HG03175 (cell line): Measurements from ENCODE around the gene GPAT3.
"Not testable (repeated sequence)": the region's sequence is repeated elsewhere in the genome, so short reads cannot be mapped to it uniquely, and the experiment has no call there.

Experiments used
- ATAC-seq: cut with Tn5 transposase; IDR thresholded peaks from one replicate; pipeline ENCODE4 v1.9.1; 2021; ENCODE audit warnings: mild to moderate bottlenecking, moderate library complexity; ENCODE audit not compliant: unreplicated experiment

Gene GPAT3

DNA sequence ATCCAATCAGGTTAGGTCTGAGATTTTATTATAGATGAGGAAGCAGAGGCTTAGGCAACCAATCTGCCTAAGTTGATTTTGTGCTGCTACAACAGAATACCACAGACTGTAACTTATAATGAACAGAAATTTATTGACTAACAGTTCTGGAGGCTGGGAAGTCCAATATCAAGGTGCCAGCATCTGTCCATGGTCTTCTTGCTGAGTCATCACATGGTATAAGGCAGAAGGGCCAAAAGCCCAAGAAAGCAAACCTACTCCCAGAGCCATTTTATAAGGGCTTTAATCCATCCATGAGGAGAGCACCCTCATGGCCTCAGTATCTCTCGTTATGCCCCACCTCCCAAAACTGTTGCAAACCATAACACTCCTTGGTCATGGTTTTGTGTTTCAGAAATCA is 55.8 kb downstream of the GPAT3 start:
- ATAC-seq = no peak

DNA sequence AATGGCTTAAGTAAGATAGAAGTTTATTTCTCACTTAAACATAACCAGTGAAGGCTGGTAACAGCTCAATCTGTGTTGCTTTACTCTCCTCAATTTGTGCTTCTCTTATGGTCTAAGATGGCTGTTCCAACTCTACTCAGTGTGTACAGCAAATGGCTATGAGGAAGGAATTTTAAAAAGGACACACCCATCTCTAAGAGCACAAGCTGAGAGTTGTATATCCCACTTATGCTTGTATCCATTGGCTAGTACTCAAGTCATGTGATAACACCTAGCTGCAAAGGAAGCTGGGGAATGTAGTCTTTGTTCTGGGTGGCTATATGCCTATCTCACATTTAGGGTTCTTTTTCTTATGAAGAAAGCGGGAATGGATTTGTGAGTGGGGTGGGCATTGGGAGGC is 63.3 kb downstream of the GPAT3 start:
- peak; percentile 67 for ATAC-seq

- ATAC-seq = no peak
Measured at GRCh38 chr4:83603129-83603528, 67.2 kb downstream of the GPAT3 start.

- no peak for ATAC-seq
Measured at GRCh38 chr4:83604321-83604720, 68.4 kb downstream of the GPAT3 start.

- no peak for ATAC-seq
Measured at GRCh38 chr4:83605210-83605609, 69.3 kb downstream of the GPAT3 start.

DNA sequence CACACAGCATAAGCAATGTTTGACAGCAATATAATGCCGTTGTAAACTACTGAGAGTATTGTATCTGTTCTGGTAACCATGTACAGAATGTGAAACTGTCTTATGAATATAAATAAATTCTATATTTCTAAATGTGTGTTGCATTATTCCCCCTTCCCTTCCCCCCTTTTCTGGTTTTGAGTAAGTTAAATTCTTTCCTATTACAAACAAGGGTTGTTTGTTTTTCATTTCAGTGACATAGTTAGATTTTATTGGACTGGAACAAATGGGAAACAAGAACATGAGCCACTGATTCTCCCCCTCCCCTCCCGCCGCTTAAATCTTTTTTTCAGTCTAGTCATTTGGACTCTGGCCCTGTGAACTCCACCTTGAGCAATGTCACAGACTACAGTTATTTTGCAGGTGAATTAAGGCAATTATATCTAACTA is 69.8 kb downstream of the GPAT3 start:
- ATAC-seq = no peak

DNA sequence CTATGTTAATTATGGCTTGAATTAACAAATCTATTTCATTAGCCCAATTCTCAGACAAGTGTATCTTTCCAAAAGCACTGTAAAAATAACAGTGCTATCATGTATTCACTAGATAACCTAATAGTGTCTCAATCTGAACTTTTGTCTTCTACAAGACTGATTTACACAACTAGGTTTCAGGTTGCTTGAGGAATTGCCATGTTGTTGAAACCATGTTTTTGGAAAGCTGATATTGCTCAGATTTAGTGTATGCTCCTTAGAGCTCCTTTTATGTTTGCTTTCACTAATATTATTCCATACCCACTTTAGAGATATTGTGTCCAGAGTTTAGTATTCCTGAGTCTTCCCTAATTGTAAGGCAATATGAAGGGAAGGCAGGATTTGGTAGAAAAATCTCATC is 70.6 kb downstream of the GPAT3 start:
- ATAC-seq = no peak

DNA sequence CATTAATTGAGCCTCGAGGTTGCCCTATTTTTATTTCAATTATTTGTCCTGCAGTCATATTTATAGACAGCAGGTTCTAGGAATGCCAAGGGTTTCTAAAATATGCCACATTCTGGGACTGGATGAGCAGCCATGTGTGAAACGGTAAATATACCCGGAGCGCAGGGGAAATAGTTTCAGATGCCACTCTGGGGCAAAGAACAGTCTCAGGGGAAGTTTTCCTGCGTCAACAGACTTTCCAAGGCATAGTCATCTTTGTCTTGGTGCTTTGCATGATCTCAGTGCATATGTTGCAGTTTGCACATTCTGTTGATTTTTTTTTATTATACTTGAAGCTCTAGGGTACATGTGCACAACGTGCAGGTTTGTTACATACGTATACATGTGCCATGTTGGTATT is 71.0 kb downstream of the GPAT3 start:
- no peak for ATAC-seq

DNA sequence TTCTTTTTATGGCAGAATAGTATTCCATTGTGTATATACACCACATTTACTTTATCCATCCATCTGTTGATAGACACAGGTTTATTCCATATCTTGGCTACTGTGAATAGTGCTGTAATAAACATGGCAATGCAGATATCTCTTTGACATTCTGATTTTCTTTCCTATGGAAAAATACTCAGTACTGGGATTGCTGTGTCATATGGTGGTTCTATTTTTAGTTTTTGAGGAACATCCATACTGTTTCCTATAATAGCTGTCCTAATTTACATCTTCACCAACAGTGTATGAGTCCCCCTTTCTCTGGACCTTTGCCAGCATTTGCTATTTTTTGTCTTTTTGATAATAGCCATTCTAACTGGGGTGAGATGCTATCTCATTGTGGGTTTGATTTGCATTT is 73.5 kb downstream of the GPAT3 start:
- ATAC-seq = no peak

GRCh38 chr4:83610729-83611128 is 74.8 kb downstream of the GPAT3 start:
- no peak for ATAC-seq

DNA sequence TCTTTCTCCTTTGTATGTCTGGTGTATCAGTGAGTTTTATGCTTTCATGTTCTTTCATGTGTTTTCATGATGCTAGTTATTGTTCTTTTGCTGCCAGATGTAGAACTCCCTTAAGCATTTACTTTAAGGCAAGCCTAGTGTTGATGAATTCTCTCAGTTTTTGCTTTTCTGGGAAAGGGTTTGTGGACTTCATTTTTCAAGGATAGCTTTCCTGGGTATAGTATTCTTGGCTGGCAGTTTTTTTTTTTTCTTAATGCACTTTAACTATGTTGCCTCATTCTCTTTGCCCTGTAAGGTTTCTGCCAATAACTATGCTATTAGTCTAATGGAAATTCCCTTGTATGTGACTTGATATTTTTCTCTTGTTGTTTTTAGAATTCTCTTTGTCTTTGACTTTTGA is 77.1 kb downstream of the GPAT3 start:
- no peak for ATAC-seq

- ATAC-seq = no peak
Measured at GRCh38 chr4:83613994-83614393, 78.1 kb downstream of the GPAT3 start.

GRCh38 chr4:83616252-83616651 is 80.3 kb downstream of the GPAT3 start:
- ATAC-seq = no peak

DNA sequence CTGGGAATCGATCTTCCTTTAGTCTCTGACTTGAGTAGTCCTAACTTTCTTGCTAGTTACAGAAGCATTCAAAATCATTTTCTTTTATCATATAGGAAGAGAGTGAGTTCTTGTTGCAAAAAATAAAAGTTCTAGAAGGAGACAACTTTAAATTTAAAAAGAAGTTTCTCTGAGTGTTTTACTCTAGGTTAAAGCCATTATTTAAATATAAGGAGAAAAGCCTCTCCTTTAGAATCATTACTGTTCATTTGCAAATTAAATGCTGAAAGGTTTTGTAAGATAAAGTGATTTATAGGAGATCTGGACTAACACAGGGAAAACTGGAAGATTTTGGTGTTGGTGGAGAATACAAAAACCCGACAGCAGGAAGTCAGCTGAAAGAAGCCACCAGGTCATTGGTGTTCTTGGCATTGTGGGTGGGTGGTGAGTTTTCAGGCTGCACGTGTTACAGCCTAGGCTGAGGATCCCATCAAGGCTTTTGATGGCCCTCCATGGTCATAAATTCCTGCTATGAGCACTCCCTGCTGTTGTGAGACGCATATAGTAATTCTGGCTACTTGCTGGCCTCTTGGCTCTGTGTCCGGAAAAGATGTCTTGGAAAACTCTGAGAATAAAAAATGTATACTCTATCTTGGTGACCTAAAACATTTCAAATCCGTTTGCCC is 81.6 kb downstream of the GPAT3 start:
- ATAC-seq = no peak

GRCh38 chr4:83618431-83618830 is 82.5 kb downstream of the GPAT3 start:
- no peak for ATAC-seq

DNA sequence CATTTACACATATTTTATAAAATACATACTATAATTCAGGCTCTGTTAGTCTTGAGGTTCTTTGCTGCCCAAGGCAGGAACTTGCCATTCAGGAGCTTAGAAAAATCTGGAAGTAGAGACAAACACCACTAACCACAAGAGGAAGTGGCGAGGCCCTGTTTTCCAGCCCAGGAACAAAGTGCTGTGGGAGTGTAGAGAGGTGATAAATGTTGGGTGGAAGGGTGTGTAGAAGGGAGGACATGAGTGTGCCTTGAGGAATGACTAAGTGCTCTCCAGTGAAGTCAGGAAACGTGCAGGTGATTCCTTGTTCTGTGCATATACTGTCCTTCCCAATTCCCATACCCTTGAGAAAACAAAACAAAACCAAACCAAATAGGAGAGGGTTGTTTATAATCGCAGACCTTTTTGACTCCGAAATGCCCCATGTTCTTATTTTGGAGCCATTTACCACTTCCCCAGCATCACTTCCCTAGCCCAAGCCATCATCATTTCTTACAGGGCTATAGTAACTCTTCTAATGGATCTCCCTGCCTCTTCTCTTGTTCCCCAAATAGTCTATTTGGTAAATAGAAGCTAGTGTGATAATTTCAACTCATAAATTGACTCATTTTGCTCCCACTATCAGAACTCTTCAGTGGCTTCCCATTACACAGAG is 83.2 kb downstream of the GPAT3 start:
- ATAC-seq = no peak

DNA sequence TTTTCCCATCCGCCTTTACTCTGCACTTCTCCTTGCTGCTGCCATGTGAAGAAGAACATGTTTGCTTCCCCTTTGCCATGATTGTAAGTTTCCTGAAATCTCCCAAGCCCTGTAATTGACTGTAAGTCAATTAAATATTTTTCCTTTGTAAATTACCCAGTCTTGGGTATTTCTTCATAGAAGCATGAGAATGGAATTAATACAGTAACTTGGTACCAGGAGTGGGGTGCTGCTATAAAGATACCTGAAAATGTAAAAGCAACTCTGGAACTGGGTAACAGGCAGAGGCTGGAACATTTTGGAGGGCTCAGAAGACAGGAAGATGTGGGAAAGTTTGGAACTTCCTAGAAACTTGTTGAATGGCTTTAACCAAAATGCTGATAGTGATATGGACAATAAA is 86.2 kb downstream of the GPAT3 start:
- not testable (repeated sequence) for ATAC-seq

DNA sequence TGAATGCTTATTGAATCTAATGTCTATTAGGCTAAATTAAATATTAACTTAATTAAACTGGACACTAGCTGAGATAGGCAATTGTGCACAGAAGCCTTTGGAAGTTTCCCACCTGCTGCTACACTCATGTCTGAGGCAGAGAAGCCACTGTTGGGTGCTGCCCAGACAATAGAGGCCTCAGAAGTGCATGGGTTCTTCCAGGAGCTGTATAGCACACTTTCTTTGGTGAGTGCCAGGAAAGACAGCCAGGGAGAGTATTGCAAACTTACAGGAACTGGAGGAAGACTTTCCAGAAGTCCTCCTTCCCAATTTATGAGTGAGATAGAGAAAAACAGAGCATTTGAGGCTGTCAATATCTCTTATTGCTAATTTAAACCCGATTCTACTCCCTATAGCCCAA is 89.9 kb downstream of the GPAT3 start:
- ATAC-seq = no peak

- no peak for ATAC-seq
Measured at GRCh38 chr4:83626245-83626836, 90.4 kb downstream of the GPAT3 start.

- ATAC-seq = no peak
Measured at GRCh38 chr4:83629945-83630721, 94.2 kb downstream of the GPAT3 start.

GRCh38 chr4:83631066-83631465 is 95.2 kb downstream of the GPAT3 start:
- ATAC-seq = no peak

DNA sequence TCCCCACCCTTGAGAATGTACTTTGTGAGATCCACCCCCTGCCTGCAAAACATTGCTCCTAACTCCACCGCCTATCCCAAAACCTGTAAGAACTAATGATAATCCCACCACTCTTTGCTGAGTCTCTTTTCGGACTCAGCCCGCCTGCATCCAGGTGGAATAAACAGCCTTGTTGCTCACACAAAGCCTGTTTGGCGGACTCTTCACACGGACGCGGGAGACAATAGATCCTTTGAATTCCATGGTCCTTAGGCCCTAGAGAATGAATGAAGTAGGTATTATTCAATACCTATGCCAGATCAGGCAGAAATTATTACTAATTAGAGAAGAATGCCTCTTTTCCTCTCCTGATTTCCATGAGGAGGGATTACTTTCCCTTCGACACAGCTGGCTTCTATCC is 101.0 kb downstream of the GPAT3 start:
- ATAC-seq = no peak
